ENCODE results near the gene ANKRD36B.
"Not testable (repeated sequence)": the region's sequence is repeated elsewhere in the genome, so short reads cannot be mapped to it uniquely, and the experiment has no call there.

ANKRD36B gene

GRCh38 chr2:97549058-97549457 is 40.6 kb downstream of the ANKRD36B start:
- not testable (repeated sequence) for DNase-seq (ENCODE audit: low spot score)

DNA sequence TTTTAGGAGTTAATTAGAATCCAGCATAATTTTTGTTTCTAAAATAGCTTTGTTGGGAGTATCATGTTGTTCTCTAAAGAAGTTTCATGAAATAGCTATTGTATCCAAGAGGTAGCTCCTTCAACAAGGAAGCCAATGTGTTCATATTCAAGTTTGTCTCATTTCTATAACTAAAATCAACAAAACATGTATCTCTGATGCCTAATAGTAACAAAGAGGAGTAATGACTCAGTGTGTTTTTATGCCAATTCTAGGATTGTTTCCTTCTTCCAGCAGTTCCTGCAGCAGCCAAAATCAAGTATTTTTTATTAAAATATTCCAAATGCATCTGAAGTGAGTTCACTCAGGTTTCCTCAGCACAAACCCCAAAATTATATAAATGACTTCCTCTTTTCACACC is 41.1 kb downstream of the ANKRD36B start:
- DNase-seq (ENCODE audit: low spot score): not testable (repeated sequence)

DNA sequence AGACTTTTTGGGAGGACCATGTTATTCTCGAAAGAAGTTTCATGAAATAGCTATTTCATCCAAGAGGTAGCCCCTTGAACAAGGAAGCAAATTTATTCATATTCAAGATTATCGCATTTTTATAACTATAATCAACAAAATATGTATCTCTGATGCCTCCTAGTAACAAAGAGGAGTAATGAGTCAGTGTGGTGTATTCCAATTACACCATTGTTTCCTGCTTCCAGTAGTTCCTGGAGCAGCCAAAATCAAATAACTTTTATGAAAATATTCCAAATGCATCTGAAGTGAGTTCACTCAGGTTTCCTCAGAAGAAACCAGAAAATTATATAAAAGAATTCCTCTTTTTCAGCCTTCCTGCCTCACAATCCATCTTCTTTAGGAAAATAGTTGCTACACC is 43.0 kb downstream of the ANKRD36B start:
- no peak for DNase-seq (ENCODE audit: low spot score)

DNA sequence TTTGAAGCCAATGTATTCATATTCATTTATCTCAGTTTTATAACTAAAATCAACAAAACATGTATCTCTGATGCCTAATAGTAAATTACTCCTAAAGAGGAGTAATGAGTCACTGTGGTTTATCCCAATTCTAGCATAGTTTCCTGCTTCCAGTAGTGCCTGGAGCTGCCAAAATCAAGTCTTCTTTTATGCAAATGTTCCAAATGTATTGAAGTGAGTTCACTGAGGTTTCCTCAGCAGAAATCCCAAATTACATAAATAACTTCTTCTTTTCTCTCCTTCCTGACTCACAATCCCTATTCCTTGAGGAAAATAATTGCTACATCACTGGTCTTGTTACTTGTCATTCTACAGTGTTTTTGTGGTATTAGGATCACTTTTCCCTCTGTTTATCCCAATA is 44.8 kb downstream of the ANKRD36B start:
- not testable (repeated sequence) for DNase-seq (ENCODE audit: low spot score)

DNA sequence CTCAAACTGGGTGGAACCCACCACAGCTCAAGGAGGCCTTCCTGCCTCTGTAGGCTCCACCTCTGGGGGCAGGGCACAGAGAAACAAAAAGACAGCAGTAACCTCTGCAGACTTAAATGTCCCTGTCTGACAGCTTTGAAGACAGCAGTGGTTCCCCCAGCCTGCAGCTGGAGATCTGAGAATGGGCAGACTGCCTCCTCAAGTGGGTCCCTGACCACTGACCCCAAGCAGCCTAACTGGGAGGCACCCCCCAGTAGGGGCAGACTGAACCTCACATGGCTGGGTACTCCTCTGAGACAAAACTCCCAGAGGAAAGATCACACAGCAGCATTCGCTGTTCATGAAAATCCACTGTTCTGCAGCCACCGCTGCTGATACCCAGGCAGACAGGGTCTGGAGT is 63.8 kb downstream of the ANKRD36B start:
- DNase-seq (ENCODE audit: low spot score): not testable (repeated sequence)

- DNase-seq (ENCODE audit: low spot score): not testable (repeated sequence)
Measured at GRCh38 chr2:97523816-97524215, 65.9 kb downstream of the ANKRD36B start.

DNA sequence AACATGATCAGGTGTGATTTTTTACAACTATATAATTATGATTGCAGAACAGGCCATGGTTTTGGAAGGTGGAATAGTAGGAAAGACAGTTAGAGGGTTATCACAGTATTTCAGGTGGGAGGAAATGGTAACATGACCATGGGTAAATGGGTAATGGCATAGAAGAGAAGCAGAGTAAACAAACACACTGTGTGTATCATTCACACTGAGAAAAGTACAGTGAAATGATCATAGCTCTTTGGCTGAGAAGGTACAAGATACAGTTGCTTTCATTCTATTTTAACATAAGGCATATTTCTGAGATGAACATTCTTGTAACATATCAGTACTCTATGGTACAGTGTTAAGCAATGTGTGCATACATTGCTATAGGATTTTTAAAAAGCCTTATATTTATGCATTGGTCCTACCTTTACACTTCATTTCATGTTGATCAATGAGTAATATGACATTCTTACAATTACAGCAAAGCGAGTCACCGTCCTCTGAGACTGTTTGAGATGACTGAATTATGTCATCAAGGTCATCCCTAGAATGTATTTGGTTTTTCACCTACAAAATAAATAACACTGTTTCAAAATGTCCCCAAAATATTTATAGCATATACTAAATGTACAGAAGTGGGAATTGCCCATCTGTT is 66.6 kb downstream of the ANKRD36B start:
- DNase-seq (ENCODE audit: low spot score): not testable (repeated sequence)

DNA sequence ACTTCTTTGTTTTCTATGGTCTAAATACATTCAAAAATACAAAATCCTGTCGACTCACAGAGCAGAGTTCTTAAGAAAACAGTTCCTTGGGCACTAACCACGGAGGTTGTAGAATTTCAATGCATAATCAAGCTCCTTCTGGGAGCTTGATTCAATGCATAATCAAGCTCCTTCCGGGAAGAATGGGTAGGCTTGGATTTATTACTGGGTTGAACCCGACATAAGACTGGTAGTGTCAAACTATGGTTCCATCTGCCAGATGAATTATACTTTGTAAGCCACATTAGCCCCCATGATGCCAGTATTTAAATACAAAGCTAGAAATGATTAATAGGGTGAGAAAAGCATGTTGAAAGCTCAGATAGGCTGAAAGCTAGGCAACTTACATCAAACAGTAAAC is 94.0 kb downstream of the ANKRD36B start:
- not testable (repeated sequence) for DNase-seq (ENCODE audit: low spot score)

GRCh38 chr2:97490141-97490540 is 99.5 kb downstream of the ANKRD36B start:
- DNase-seq (ENCODE audit: low spot score): not testable (repeated sequence)
